ENCODE measurements around the gene GARIN5A.

DNA sequence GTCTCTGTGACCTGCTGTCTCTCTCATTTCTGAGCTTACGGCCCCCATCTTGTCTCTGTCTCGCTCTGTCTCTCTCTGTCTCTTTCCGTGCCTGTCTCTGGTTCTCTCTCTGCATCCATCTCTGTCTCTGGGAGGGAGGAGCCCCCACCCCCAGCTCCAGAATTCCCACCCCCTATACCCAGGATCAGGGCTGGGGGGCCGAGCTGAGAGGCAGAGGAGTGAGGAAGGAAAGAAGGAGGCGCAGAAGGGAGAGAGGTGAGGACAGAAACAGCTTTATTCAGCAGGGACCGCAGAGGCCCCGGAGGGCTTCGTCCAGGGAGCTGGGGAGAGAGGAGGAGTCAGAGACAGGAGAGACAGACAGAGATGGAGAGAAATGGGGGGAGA lies 20.4 kb upstream of the GARIN5A start:
- TF ChIP-seq CTCF (IDR thresholded peaks at IDR 0.05) (no peak), POLR2A (IDR thresholded peaks at IDR 0.05) (no peak)
